ENCODE data around the gene PRDM16.

- TF ChIP-seq CTCF (optimal IDR thresholded peaks at IDR 0.05 in 1 of 3, IDR thresholded peaks at IDR 0.05 in 1 of 3, conservative IDR thresholded peaks at IDR 0.05 in 1 of 3; ENCODE audit: extremely low read depth in 1 of 3, insufficient read depth in 2 of 3, low read length in 3 of 3) (no peak), EZH2 (IDR thresholded peaks at IDR 0.05; ENCODE audit: low read length) (no peak)
Measured at GRCh38 chr1:3162322-3162882, 93.4 kb downstream of the PRDM16 start.
